ENCODE measurements around the gene GRIK3.

GRIK3 gene

DNA sequence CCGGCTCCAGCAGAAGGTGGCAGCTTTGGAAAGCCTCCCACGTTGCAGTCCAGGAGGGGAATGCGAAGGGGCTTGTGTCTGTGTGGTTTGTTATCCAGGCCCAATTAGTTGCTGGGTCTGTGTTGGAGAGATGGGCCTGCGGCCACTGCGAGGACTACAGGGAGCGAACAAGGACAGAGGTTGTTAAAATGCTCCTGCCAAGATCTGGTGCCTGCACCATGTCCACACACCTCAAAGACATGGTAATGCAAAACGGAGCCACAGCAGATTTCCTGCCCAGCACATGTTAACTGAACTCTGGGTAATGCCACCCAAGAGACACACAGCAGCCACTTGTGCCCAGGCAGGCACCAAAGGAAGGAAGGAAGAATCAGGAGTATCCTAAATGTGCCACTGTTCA, 18.6 kb downstream of the GRIK3 start:
- DNase-seq (ENCODE audit: low spot score), result no peak

- no peak for DNase-seq (ENCODE audit: low spot score)
These were observed 22.1 kb downstream of the GRIK3 start for GRCh38 chr1:37012226-37012625.

GRCh38 chr1:37010011-37010410, 24.3 kb downstream of the GRIK3 start:
- DNase-seq (ENCODE audit: low spot score), result no peak

DNA sequence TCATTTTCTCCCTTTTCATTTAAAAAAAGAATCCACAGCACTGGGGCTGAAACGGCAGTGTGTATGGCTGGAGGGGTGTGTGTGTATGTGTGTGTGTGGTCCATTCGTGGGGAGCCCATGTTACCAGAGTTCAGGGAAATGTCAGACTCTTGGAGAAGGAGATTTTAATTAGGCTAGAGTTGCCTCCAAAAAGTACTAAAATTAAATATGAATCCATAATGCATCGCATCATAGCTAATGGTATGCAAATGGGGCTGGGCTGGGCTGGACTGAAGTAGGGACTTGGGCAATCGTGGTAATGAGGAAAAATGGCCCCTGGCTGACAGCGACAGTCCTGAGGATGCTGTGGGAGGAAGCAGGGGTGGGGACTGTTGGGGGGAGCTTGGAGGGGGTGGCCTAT, 24.8 kb downstream of the GRIK3 start:
- DNase-seq (ENCODE audit: low spot score), result no peak

DNA sequence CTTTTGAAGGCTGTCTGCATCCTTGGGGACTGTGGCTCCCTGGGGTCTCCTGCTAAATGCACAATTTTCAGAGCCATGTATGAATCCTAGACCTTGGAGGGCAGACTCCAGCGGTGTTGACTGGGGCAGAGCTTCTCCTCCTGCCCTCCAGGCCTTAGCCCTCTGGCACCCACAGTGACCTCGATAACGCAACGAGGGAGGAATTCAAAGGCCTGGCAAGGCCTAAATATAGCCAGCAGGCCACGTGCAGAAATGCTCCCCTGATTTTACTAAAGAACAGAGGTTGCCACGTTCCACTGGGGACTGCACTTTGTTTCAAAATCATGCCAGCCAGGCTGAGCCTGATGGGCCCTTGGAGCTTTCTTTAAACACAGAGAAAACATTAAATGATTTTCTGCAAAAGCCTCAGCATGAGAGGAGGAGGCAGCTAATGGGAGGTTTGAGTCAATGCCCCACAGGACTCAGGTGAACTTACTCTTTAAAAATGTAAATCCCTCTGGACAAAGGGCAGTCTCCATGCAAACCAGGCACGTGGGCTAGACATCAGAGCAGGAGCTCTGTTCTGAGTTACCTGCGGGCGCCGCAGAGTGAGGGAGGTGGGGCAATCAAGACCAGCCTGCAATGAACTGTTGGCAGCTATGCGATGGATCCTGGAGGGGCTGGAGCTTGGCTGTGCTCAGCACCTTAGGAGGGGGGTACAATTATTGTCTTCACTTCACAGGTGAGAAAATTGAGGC, 28.0 kb downstream of the GRIK3 start:
- no peak for DNase-seq (ENCODE audit: low spot score)

DNA sequence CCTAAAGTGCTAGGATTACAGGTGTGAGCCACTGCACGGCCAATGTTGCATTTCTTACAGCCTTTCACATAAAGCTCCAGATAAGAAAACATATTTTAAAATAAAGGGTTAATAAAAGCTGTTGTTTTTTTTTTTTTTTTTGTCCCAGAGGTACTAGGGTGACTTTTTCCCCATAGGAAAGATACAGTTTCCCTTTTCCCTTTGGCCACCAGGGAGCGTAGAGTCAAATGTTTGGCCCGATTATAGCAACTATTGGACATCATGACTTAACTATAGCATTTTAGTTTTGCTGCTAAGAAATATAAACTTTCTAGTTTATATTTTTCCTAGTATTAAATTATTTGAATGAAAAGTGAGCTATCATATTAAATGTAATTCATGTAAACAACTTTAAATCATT, 31.4 kb downstream of the GRIK3 start:
- DNase-seq (ENCODE audit: low spot score), result no peak

- DNase-seq (ENCODE audit: low spot score), result no peak
These were observed 32.6 kb downstream of the GRIK3 start for GRCh38 chr1:37001703-37002102.

- DNase-seq (ENCODE audit: low spot score), result no peak
These were observed 38.2 kb downstream of the GRIK3 start for GRCh38 chr1:36996106-36996505.

- DNase-seq (ENCODE audit: low spot score), result no peak
These were observed 39.4 kb downstream of the GRIK3 start for GRCh38 chr1:36994868-36995267.

GRCh38 chr1:36994294-36994693, 40.0 kb downstream of the GRIK3 start:
- no peak for DNase-seq (ENCODE audit: low spot score)

DNA sequence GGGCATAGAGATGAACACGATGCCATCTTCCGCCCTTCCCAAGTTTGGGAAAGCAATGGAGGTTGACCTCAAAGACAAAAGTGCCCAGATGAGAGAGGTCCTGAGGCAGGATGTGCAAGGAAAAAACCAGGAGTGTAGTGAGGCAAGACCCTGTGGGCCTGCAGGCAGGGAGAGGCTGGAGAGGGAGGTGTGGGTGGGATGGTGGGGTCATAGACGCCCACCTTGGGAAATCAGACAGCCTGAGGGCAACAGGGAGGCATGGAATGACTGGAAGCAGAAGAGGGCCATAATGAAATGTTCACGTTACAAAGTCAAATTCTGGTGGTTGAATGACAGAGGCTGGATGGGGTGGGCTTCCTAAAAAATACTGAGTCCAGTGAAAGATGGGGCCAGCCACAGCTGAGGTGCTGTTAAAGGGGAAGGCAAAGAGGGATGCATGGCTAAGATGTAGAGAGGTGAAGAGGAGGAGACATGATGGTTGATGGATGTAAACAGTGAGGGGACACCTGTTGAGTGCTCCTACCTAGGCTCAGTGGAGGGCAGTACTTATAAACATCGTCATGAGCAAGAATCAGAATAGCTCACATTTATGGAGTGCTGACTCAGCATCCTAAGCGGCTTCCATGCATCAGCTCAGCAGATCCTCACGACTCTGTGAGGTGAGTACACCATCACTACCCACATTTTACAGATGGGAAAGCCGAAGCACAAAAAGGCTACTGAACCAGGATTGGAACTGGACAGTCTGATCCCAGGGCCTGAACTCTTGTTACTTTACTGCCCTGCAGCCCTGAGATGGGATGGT, 42.0 kb downstream of the GRIK3 start:
- DNase-seq (ENCODE audit: low spot score), result no peak

GRCh38 chr1:36991551-36991950, 42.8 kb downstream of the GRIK3 start:
- peak; percentile 57 for DNase-seq (ENCODE audit: low spot score)

GRCh38 chr1:36990928-36991327, 43.4 kb downstream of the GRIK3 start:
- DNase-seq (ENCODE audit: low spot score), result no peak

GRCh38 chr1:36989241-36989640, 45.1 kb downstream of the GRIK3 start:
- no peak for DNase-seq (ENCODE audit: low spot score)

- peak; percentile 8 for DNase-seq (ENCODE audit: low spot score)
These were observed 45.5 kb downstream of the GRIK3 start for GRCh38 chr1:36988741-36989193.

- peak; percentile 11 for DNase-seq (ENCODE audit: low spot score)
These were observed 46.0 kb downstream of the GRIK3 start for GRCh38 chr1:36988321-36988720.

DNA sequence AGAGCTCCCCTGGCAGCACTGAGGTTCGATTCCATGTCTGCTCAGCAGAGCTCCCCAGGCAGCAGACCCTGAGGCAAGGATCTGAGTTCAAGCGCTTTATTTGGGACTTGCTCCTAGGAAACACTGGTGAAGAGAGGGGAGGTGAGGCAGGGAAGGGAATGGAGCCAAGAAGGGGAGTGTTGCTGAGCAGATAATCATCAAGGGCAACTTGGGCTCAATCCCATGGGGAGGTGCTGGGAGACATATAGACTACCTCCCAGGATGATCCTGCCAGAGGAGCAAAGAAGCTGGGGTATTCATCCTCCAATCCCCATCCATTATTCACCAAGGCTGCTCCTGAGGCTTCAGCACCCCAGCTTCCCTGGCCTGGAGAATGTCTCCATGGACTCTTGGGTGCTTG, 47.0 kb downstream of the GRIK3 start:
- DNase-seq (ENCODE audit: low spot score), result no peak

- DNase-seq (ENCODE audit: low spot score), result no peak
These were observed 47.9 kb downstream of the GRIK3 start for GRCh38 chr1:36986241-36986985.

GRCh38 chr1:36984675-36985074, 49.6 kb downstream of the GRIK3 start:
- no peak for DNase-seq (ENCODE audit: low spot score)

DNA sequence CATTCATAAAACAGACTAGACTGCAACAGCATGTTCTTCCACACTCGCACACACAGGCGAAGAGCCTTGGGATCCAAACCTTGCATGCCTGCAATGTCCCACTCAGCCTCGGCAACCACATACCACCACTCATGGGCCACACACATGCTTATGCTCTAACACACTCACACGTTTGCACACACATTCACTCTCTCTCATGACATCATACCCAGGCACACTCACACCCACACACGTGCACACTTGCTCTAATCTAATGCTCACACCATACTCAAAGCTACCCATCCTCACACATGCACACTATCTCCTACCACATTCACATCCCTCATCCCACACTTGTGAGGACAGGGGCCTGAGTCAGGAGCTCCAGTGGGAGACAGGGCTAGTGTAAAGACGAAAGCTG, 50.3 kb downstream of the GRIK3 start:
- DNase-seq (ENCODE audit: low spot score), result no peak

GRCh38 chr1:36982709-36983108, 51.6 kb downstream of the GRIK3 start:
- no peak for DNase-seq (ENCODE audit: low spot score)

GRCh38 chr1:36981771-36982622, 52.3 kb downstream of the GRIK3 start:
- DNase-seq (ENCODE audit: low spot score), result no peak
